Activated naive CD4-positive, alpha-beta T cell treated with anti-CD3 and anti-CD28 coated beads, Interleukin-2, amount 50 U/mL, for 72 hours (primary cell): ENCODE data around the gene MRS2. TPM values are rescaled to one million over a fixed set of nuclear protein-coding genes. Genes with fewer than 3 reads are reported as not detected.
"Not testable (repeated sequence)": the region's sequence is repeated elsewhere in the genome, so short reads cannot be mapped to it uniquely, and the experiment has no call there.

ENCODE experiments used
- ATAC-seq, 2 donors: fragments of 150-1000 bp; cut with Tn5 transposase; 2 replicates each; pipeline ENCODE4 v1.10.0; 2021; ENCODE audit warnings: mild to moderate bottlenecking in 2 of 2, moderate library complexity in 2 of 2
- DNase-seq, 2 donors: peaks; one replicate each; pipeline ENCODE4 v3.0.0; 2021 to 2022; ENCODE audit warnings: low spot score in 2 of 2
- H3K27ac Mint-ChIP-seq, 2 donors: one replicate each; pipeline ENCODE4 v1.8.0; 2022; ENCODE audit warnings: mild to moderate bottlenecking in 2 of 2, mixed read lengths in 2 of 2
- H3K36me3 Mint-ChIP-seq, 2 donors: one replicate each; pipeline ENCODE4 v1.8.0; 2022; ENCODE audit warnings: mixed read lengths in 2 of 2
- H3K9me3 Mint-ChIP-seq, 2 donors: one replicate each; pipeline ENCODE4 v1.8.0; 2022; ENCODE audit warnings: mixed read lengths in 2 of 2
- total RNA-seq, 2 donors: library from RNA; stranded (reverse); gene quantifications; one replicate each; pipeline ENCODE4 v1.2.3, GENCODE V29; 2022

The MRS2 gene, protein sequence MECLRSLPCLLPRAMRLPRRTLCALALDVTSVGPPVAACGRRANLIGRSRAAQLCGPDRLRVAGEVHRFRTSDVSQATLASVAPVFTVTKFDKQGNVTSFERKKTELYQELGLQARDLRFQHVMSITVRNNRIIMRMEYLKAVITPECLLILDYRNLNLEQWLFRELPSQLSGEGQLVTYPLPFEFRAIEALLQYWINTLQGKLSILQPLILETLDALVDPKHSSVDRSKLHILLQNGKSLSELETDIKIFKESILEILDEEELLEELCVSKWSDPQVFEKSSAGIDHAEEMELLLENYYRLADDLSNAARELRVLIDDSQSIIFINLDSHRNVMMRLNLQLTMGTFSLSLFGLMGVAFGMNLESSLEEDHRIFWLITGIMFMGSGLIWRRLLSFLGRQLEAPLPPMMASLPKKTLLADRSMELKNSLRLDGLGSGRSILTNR
- total RNA-seq, result 10 to 100 TPM; 15.1 to 28.5 TPM

DNA sequence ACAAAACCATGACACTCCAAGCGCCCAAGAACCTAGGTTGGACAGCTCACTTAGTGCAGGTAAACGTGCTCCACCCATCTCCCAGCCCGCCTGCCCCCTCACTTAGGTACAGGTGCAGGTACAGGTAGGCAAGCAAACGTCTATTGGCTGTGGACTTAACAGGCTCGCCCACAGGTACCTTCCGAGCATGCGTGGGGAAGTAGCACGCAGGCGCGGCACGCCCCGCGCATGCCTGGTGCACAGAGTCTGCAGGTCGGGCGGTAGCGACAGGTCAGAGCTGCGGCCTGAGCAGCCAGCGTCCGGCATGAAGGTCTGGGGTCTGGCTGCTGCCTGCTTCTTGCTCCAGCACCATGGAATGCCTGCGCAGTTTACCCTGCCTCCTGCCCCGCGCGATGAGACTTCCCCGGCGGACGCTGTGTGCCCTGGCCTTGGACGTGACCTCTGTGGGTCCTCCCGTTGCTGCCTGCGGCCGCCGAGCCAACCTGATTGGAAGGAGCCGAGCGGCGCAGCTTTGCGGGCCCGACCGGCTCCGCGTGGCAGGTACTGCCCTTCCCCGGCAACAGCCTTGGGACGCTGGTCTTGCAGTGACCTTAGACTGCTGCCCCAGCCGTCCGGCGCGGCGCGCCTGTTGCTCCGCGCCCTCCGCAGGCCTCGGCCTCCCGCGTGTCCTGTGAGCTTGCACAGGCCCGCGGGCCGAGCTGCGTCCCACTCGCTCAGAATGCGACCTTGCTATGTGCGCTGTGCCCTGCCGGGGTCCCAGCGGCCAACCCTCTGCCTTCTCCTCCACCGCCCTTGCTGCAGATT lies at the start of gene MRS2:
TSS of gene MRS2 (plus strand) at position 240 of the 804 bp plus-strand sequence. CDS start at position 351, 111 bp downstream.
- DNase-seq (peak; percentile 73 to 89), ATAC-seq (peak; percentile 96 to 98)
- Mint-ChIP-seq H3K9me3 (no peaks in the 10 kb centered on the region), H3K27ac (peak within 1 kb of the TSS; percentile 71 to 83), H3K36me3 (peaks cover 11 to 14% of the 10 kb centered on the region in 2 donors)

DNA sequence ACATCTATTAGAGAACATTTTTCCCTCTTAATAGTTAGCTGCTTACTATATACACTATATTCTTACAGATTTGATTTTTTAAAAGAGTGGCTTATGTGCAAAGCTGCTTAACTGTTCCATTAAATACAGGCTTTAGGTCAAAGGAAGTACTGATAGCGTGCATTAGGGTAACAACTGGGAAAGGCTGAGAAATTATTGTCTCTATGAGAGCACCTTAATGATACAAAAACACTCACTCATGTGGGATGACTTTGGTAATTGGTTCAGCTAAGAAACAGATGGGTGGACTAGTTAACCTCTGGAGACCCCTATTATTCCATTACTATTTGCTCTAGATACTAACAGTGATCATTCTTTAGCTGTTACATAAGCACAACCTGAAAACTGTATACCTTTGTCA lies 48.9 kb upstream of the MRS2 start:
- no peaks in the 10 kb centered on the region for H3K9me3 Mint-ChIP-seq
- H3K36me3 Mint-ChIP-seq, result no peaks in the 10 kb centered on the region
- no peak for DNase-seq
- no peak overlapping the region for H3K27ac Mint-ChIP-seq
- no peak for ATAC-seq

DNA sequence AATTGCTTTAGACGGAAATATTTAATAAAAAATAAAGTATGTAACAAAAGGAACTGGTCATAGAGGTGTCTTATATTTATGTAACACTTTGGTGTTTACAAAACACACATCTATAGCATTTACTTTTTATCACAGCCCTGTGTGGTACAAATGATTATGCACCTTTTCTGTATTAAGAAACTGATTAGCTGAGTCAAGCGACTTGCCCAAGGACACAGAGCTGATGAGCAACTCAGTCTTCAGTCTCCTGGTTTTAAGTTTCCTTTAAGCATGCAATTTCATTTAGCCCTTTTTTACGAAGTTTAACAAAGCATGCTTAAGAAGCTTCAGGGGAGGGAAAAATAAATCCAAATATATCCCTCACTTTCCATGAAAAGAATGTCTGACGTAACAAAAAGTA lies 47.3 kb upstream of the MRS2 start:
- H3K36me3 Mint-ChIP-seq, result no peaks in the 10 kb centered on the region
- H3K9me3 Mint-ChIP-seq, result no peaks in the 10 kb centered on the region
- no peak overlapping the region for H3K27ac Mint-ChIP-seq
- DNase-seq (no peak), ATAC-seq (no peak)

DNA sequence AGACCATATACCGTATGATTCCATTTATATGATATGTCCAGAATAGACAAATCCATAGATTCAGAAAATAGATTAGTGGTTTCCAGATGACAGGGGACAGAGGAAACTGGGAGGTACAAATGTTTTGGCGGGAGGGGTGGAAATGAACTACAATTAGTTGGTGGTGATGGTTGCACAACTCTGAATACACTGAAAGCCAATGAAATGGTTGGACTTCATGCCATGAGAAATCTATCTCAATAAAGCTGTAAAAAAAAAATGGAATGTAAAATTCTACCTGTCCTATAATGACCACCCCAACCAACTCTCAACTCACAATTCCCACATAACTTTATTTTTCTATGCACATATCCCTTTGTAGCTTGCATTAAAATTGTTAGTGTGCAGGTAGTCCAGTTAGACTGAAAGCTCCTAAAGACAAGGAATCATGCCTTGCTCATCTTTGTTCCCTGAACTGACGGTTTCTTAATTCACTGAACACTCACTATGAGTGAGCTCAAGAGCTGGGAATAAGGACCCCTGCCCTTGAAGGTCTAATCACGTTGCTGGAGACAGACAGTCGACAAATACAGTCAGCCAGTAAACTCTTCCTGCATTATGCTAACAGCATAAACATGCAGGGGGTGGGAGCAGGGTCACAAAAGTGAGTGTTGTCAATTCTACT lies 46.3 kb upstream of the MRS2 start:
- DNase-seq (no peak), ATAC-seq (no peak)
- H3K9me3 Mint-ChIP-seq, result no peaks in the 10 kb centered on the region
- H3K27ac Mint-ChIP-seq, result no peak overlapping the region
- no peaks in the 10 kb centered on the region for H3K36me3 Mint-ChIP-seq

DNA sequence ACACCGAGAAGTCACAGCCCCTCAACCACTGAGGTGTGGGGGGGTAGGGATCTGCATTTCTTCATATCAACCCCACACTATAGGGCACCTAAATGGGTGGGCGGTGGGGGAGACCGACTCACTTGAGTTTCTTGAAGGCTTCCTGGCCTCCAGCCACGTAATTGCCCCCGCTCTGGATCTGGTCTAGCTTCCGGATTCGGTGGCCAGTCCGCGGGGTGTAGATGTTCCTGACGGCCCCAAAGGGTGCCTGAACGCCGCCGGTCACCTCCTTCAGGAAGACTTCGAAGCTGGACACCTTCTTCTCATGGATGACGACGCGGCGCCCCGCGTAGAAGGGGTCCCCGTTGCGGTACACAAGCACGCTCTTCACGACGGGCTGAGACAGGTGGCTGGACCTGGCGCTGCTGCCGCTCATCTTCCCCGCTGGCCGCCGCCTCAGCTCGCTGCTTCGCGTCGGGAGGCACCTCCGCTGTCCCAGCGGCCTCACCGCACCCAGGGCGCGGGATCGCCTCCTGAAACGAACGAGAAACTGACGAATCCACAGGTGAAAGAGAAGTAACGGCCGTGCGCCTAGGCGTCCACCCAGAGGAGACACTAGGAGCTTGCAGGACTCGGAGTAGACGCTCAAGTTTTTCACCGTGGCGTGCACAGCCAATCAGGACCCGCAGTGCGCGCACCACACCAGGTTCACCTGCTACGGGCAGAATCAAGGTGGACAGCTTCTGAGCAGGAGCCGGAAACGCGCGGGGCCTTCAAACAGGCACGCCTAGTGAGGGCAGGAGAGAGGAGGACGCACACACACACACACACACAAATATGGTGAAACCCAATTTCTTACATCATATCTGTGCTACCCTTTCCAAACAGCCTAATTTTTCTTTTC lies 45.2 kb upstream of the MRS2 start, which contains the start of gene DCDC2:
TSS of gene DCDC2 (minus strand) at position 724 of the 883 bp plus-strand sequence. CDS start at position 415, 309 bp downstream.
- peak within 1 kb of the TSS in 1 of 2 donors; percentile 25 for H3K27ac Mint-ChIP-seq
- ATAC-seq, result peak; percentile 6 to 30

DNA sequence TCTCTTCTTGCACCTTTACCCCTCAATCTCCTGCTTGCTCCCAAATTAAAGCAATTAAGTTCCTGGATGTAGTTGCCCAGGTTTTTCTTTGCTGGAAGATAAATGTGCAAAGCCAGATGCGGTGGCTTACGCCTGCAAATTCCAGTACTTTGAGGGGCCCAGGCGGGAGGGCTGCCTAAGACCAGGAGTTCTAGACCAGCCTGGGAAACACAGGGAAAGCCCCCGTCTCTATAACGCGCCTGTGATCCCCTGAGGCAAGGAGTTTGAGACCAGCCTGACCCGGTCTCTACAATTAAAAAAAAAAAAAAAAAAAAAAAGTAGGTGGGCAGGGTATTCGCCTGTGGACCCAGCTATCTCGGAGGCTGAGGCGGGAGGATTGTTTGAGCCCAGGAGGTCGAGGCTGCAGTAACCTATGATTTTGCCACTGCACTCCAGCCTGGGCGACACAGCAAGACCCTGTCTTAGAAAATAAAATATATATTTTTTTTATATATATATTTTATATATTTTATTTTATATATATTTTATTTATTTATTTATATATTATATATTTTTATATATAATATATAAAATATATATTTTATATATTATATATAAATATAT lies 44.4 kb upstream of the MRS2 start:
- H3K27ac Mint-ChIP-seq, result no peak overlapping the region
- no peak for DNase-seq
- no peak for ATAC-seq
- no peaks in the 10 kb centered on the region for H3K36me3 Mint-ChIP-seq
- H3K9me3 Mint-ChIP-seq, result no peaks in the 10 kb centered on the region

More for the DNA sequence above, 45.2 kb upstream of the MRS2 start, which contains the start of gene DCDC2:
- no peaks in the 10 kb centered on the region for H3K9me3 Mint-ChIP-seq
- peak; percentile 39 to 54 for DNase-seq
- H3K36me3 Mint-ChIP-seq, result no peaks in the 10 kb centered on the region

DNA sequence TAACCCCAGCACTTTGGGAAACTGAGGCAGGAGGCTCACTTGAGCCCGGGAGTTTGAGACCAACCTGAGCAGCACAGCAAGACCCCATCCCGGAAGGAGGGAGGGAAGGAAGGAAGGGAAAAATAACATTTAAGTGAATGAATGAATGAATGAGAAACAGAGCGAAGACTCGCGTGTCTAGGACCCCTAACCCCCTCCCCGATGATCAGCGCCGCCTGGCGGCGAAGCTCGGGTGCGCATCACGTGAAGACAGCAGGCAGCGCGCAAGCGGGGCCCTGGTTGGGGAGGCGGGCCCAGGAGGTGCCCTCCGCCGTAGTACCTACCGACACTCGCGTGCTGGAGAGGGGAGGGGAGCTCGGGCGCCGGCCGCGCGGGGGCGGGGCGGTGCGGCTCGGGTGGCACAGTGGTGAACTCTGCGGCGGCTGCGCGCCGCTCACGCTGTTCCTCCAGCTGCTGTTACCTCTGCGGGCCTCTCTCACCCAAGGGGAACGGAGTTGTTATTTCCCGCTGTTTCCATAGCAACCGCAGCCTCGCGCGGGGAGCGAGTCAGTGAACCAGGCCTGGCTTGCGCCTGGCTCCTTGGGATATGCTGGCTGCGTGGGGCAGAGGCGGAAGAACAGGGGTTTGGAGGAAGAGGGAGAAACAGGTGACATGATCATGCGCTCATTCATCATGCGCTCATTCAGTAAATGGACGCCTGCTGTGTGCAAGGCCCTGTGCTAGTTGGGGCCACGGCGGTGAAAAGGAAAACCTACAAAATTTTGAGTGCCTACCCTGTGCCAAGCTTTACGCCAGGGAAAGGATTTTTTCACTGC lies 42.9 kb upstream of the MRS2 start:
- Mint-ChIP-seq H3K9me3 (no peaks in the 10 kb centered on the region), H3K36me3 (no peaks in the 10 kb centered on the region), H3K27ac (peak overlapping the region; percentile 88 to 89)
- DNase-seq (peak; percentile 86 to 93), ATAC-seq (peak; percentile 92 to 93)

DNA sequence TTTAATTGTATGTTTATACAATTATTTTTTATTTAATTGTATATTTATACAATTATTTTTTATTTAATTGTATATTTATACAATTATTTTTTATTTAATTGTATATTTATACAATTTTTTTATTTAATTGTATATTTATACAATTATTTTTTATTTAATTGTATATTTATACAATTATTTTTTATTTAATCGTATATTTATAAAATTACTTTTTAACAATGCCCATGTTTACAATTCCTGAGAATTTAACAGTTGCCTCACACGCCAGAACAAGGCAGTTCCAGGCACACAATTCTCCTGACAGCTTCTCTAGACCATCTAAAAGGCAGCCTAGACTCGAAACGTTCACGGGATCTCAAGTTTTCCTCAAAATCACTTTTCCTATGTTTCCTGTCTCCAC lies 40.4 kb upstream of the MRS2 start:
- H3K36me3 Mint-ChIP-seq, H3K27ac Mint-ChIP-seq, ATAC-seq, H3K9me3 Mint-ChIP-seq, DNase-seq: not testable (repeated sequence)

DNA sequence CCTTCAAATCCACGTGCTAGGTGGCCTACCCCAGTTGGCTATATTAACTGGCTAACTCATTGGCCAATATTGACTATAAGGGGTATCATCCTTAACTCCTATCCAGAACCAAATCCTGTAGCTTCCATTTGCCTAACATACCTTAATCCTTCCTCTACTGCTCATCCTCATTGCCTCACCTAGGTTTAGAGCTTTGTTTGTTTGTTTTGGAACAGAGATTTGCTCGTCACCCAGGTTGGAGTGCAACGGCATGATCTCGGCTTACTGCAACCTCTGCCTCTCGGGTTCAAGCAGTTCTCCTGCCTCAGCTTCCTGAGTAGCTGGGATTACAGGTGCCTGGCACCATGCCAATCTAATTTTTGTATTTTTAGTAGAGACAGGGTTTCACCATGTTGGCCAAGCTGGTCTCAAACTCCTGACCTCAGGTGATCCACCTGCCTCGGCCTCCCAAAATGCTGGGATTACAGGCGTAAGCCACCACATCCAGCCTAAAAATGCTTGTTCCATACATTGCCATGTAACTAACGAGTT lies 37.6 kb upstream of the MRS2 start:
- not testable (repeated sequence) for H3K27ac Mint-ChIP-seq, H3K36me3 Mint-ChIP-seq, ATAC-seq, H3K9me3 Mint-ChIP-seq, DNase-seq

DNA sequence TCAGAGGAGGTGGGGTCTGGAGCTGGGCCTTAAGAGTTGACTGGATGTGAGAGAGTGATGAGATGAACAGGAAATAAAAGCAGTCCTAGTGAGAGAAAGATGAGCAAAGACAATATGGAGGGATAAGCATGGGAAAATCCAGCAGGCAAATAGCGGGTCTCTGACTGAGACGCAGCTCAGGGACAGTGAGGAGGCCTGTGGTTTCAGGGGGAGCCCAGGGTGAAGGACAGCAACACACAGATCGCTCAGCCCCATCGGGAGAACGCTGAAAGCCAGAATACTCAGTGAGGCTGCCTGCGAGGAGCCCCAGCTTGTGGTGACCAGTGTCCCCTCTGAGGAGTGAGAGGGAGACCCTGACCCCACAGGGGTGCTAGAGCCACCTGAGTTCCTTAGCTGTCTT lies 28.1 kb upstream of the MRS2 start:
- Mint-ChIP-seq H3K36me3 (no peaks in the 10 kb centered on the region), H3K9me3 (no peaks in the 10 kb centered on the region), H3K27ac (no peak overlapping the region)
- ATAC-seq (no peak), DNase-seq (no peak)

DNA sequence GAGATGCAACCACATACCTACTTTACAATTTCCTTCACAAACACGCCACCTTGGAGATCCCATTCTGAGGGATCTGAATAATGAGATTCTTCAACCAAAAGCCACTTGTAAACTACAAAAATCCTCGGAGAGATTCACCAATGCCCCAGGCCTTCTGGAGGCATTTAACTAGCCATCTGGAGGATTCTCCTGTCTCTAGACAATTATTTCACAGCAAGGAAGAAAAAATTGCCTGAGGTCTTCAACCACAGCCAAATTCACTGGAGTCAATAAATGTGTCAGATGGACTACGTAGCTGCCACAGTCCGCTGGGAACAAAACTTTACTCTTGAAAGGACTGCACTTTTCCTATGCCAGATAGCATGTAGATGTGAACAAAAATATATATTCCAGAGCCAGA lies 25.9 kb upstream of the MRS2 start:
- Mint-ChIP-seq H3K36me3 (no peaks in the 10 kb centered on the region), H3K27ac (no peak overlapping the region), H3K9me3 (no peaks in the 10 kb centered on the region)
- ATAC-seq (no peak), DNase-seq (no peak)

DNA sequence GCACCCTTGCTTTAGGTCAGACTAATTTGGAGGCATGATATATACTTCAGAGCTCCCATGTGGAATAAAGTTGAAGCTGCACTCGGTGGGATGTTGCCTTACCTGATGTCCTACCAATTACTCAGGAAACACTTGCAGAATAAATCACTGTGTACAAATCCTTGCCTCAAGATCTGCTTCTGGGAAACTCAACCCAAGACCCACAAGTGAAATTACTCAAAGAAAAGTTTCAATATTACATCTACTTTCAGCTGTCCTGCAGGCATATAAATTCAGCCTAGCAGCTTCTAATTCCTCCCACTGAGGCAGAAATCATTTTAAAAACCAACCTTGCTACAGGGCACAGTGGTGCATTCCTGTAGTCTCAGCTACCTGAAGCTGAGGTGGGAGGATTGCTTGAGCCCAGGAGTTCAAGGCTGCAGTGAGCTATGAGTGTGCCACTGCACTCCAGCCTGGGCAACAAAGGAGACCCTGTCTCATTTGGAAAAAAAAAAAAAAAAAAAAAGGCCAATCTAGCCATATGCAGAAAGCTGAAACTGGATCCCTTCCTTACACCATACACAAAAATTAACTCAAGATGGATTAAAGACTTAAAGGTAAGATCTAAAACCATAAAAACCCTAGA lies 24.2 kb upstream of the MRS2 start:
- H3K36me3 Mint-ChIP-seq, result no peaks in the 10 kb centered on the region
- DNase-seq (no peak), ATAC-seq (no peak)
- no peaks in the 10 kb centered on the region for H3K9me3 Mint-ChIP-seq
- H3K27ac Mint-ChIP-seq, result no peak overlapping the region

DNA sequence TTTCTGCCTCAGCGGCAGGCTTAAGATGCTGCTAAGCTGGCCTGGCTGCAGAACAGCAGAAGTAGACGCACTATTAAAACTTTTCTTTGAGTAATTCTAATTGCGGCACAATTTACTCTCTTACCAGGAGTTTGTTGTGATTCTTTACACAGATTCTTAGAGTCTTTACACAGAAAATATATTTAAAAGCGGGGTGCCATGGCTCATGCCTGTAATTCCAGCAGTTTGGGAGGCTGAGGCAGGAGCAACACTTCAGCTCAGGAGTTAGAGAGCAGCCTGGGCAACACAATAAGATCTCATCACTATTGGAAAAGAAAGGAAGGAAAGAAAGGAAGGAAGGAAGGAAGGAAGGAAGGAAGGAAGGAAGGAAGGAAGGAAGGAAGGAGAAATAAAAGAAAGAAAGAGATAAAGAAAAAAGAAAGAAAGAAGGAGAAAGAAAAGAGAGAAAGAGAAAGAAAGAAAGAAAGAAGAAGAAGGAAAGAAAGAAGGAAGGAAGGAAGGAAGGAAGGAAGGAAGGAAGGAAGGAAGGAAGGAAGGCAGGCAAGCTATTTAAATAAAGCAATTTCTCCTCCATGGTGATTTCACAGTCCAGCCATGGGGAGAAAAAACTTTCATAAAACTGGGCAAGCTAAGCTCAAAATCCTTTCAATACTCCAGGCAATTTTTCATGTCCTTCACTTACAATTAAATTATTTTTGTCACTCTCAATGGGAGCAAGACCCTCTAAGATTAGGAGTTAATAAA lies 21.1 kb upstream of the MRS2 start:
- Mint-ChIP-seq H3K9me3 (no peaks in the 10 kb centered on the region), H3K36me3 (no peaks in the 10 kb centered on the region), H3K27ac (no peak overlapping the region)
- ATAC-seq, result no peak
- no peak for DNase-seq

DNA sequence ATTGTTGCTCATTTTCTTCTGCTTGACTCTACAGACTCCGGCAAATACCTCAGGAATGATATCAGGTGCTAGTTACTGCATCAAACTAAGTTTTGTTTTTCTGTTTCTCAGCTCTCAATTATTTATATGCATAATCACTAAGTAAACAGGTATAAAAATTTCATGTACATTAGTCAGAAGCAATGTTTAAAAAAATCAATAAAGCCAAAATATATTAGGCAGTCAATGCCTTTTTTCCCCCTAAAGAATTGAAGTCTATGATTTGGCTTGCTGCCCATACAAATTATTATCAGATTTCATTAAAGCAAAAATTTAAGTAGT lies 20.6 kb upstream of the MRS2 start:
- ATAC-seq (no peak), DNase-seq (no peak)
- no peak overlapping the region for H3K27ac Mint-ChIP-seq
- H3K36me3 Mint-ChIP-seq, result no peaks in the 10 kb centered on the region
- H3K9me3 Mint-ChIP-seq, result no peaks in the 10 kb centered on the region
